Small intestine (tissue), 7 donors: ENCODE data around the gene CAMK4. TPM values are rescaled to one million over a fixed set of nuclear protein-coding genes. Genes with fewer than 3 reads are reported as not detected.
A peak's percentile ranks its signal among the peaks of the same experiment; 100 is the strongest.

Experiments
- DNase-seq, 2 donors: peaks; one replicate each; pipeline versions ENCODE4 v3.0.0 to v3.0.0-alpha.2; 2013
- FAIRE-seq: peaks from 2 replicates; lab custom pipeline; 2012; peaks lifted over from hg19 to GRCh38; lab: Jason Lieb, UNC
- H3K27ac ChIP-seq, 3 donors: one replicate each; pipeline ENCODE4 v1.5.1; 2013; ENCODE audit warnings: low read length in 2 of 3, mild to moderate bottlenecking in 2 of 3, control low read depth in 1 of 3, inconsistent platforms in 1 of 3, low read depth in 1 of 3, moderate library complexity in 1 of 3
- H3K27me3 ChIP-seq, 3 donors: one replicate each; pipeline ENCODE4 v1.6.1; 2013; ENCODE audit warnings: low read length in 3 of 3, inconsistent platforms in 1 of 3; ENCODE audit not compliant: control insufficient read depth in 3 of 3, insufficient read depth in 3 of 3
- H3K36me3 ChIP-seq, 3 donors: one replicate each; pipeline ENCODE4 v1.6.1; 2013; ENCODE audit warnings: low read length in 3 of 3, inconsistent platforms in 1 of 3, low read depth in 1 of 3, mild to moderate bottlenecking in 1 of 3, moderate library complexity in 1 of 3; ENCODE audit not compliant: control insufficient read depth in 3 of 3, insufficient read depth in 2 of 3
- H3K4me1 ChIP-seq, 3 donors: one replicate each; pipeline ENCODE4 v1.6.1; 2013; ENCODE audit warnings: low read length in 2 of 3, inconsistent platforms in 1 of 3, low read depth in 1 of 3, mild to moderate bottlenecking in 1 of 3, moderate library complexity in 1 of 3; ENCODE audit not compliant: control insufficient read depth in 3 of 3, insufficient read depth in 2 of 3
- H3K4me3 ChIP-seq, 3 donors: one replicate each; pipeline ENCODE4 v1.5.1; 2013; ENCODE audit warnings: low read length in 3 of 3, control low read depth in 1 of 3, inconsistent platforms in 1 of 3, low read depth in 1 of 3, mild to moderate bottlenecking in 1 of 3, moderate library complexity in 1 of 3
- H3K9me3 ChIP-seq, 2 donors: one replicate each; pipeline ENCODE4 v1.6.1; 2013; ENCODE audit warnings: low read depth in 1 of 2, low read length in 1 of 2; ENCODE audit not compliant: control insufficient read depth in 2 of 2, insufficient read depth in 1 of 2
- WGBS, 3 donors: extraction: QIAGEN DNeasy Blood & Tissue Kit; methylation state at CpG; one replicate each; pipeline ENCODE4 v1.1.7; 2013; 5-methylcytosine and 5-hydroxymethylcytosine counted together
- polyA plus RNA-seq, 4 donors: library from polyadenylated mRNA; stranded (reverse) in 3 of 4; unstranded in 1 of 4; fragments of 200-250 nt in 3 of 4; fragments of 120-200 nt in 1 of 4; gene quantifications; one replicate each; pipeline versions ENCODE4 v1.2.1 to v1.2.3, GENCODE V29; 2013
- donor health status: healthy with polysubstance abuse.
- donor health status: control.
- donor health status: control.
- donor health status: Bipolar disorder and iron deficiency.
- donor health status: healthy.

Gene CAMK4
- polyA plus RNA-seq, 4 donors, result 0.89 to 3.2 (median 2.2) TPM

- Histone ChIP-seq H3K4me3 (no peak overlapping the region), H3K4me1 (no peaks in the 10 kb centered on the region), H3K9me3 (no peaks in the 10 kb centered on the region), H3K27me3 (no peaks in the 10 kb centered on the region), H3K36me3 (no peaks in the 10 kb centered on the region), H3K27ac (no peak overlapping the region)
- WGBS, 3 donors, result 52 to 66% (median 56%) methylated on average over 1 of the region's 1 CpG
- DNase-seq (no peak), FAIRE-seq (peak; percentile 19)
Observed at GRCh38 chr5:111311666-111312065, 87.5 kb downstream of the CAMK4 start.

- H3K27me3 ChIP-seq, result no peaks in the 10 kb centered on the region
- H3K4me1 ChIP-seq, result no peaks in the 10 kb centered on the region
- H3K4me3 ChIP-seq, result no peak overlapping the region
- FAIRE-seq (no peak), DNase-seq (no peak)
- 64 to 79% (median 66%) methylated on average over 2 of the region's 2 CpGs for WGBS, 3 donors
- H3K9me3 ChIP-seq, result no peaks in the 10 kb centered on the region
- H3K27ac ChIP-seq, result no peak overlapping the region
- H3K36me3 ChIP-seq, result no peaks in the 10 kb centered on the region
Observed at GRCh38 chr5:111313017-111313724, 89.0 kb downstream of the CAMK4 start.

GRCh38 chr5:111320953-111321352 lies 96.8 kb downstream of the CAMK4 start:
- WGBS, 3 donors, result 4 to 16% (median 15%) methylated on average over 1 of the region's 1 CpG
- FAIRE-seq (no peak), DNase-seq (no peak)
- Histone ChIP-seq H3K4me3 (no peak overlapping the region), H3K36me3 (no peaks in the 10 kb centered on the region), H3K27ac (no peak overlapping the region), H3K9me3 (no peaks in the 10 kb centered on the region), H3K4me1 (no peaks in the 10 kb centered on the region), H3K27me3 (no peaks in the 10 kb centered on the region)

GRCh38 chr5:111321376-111321775 lies 97.2 kb downstream of the CAMK4 start:
- H3K4me3 ChIP-seq, result no peak overlapping the region
- no peaks in the 10 kb centered on the region for H3K27me3 ChIP-seq
- no peaks in the 10 kb centered on the region for H3K4me1 ChIP-seq
- no peaks in the 10 kb centered on the region for H3K9me3 ChIP-seq
- FAIRE-seq (no peak), DNase-seq (no peak)
- H3K27ac ChIP-seq, result no peak overlapping the region
- no peaks in the 10 kb centered on the region for H3K36me3 ChIP-seq

- Histone ChIP-seq H3K4me3 (no peak overlapping the region), H3K4me1 (no peaks in the 10 kb centered on the region), H3K36me3 (no peaks in the 10 kb centered on the region), H3K27me3 (no peaks in the 10 kb centered on the region), H3K9me3 (no peaks in the 10 kb centered on the region), H3K27ac (no peak overlapping the region)
- DNase-seq, result no peak
- 76 to 88% (median 79%) methylated on average over 4 of the region's 4 CpGs for WGBS, 3 donors
- no peak for FAIRE-seq
Observed at GRCh38 chr5:111326551-111326950, 102.4 kb downstream of the CAMK4 start.

GRCh38 chr5:111337133-111337532 lies 112.9 kb downstream of the CAMK4 start:
- no peaks in the 10 kb centered on the region for H3K27me3 ChIP-seq
- no peak overlapping the region for H3K27ac ChIP-seq
- H3K36me3 ChIP-seq, result no peaks in the 10 kb centered on the region
- no peaks in the 10 kb centered on the region for H3K4me1 ChIP-seq
- DNase-seq (no peak), FAIRE-seq (no peak)
- H3K9me3 ChIP-seq, result no peaks in the 10 kb centered on the region
- H3K4me3 ChIP-seq, result no peak overlapping the region
- WGBS, 3 donors, result 60 to 80% (median 66%) methylated on average over 1 of the region's 1 CpG

GRCh38 chr5:111337688-111338087 lies 113.5 kb downstream of the CAMK4 start:
- H3K27ac ChIP-seq, result no peak overlapping the region
- H3K4me3 ChIP-seq, result no peak overlapping the region
- DNase-seq (no peak), FAIRE-seq (no peak)
- H3K4me1 ChIP-seq, result no peaks in the 10 kb centered on the region
- H3K27me3 ChIP-seq, result no peaks in the 10 kb centered on the region
- no peaks in the 10 kb centered on the region for H3K36me3 ChIP-seq
- WGBS, 3 donors, result 16 to 31% (median 25%) methylated on average over 2 of the region's 2 CpGs
- no peaks in the 10 kb centered on the region for H3K9me3 ChIP-seq

GRCh38 chr5:111345731-111346130 lies 121.5 kb downstream of the CAMK4 start:
- Histone ChIP-seq H3K27ac (no peak overlapping the region), H3K4me3 (no peak overlapping the region), H3K4me1 (no peaks in the 10 kb centered on the region), H3K9me3 (no peaks in the 10 kb centered on the region), H3K27me3 (no peaks in the 10 kb centered on the region), H3K36me3 (no peaks in the 10 kb centered on the region)
- 62 to 80% (median 78%) methylated on average over 8 of the region's 8 CpGs for whole genome bisulfite sequencing, 3 donors
- DNase-seq, result no peak
- no peak for FAIRE-seq

GRCh38 chr5:111347021-111347420 lies 122.8 kb downstream of the CAMK4 start:
- Histone ChIP-seq H3K27ac (no peak overlapping the region), H3K36me3 (no peaks in the 10 kb centered on the region), H3K27me3 (no peaks in the 10 kb centered on the region), H3K9me3 (no peaks in the 10 kb centered on the region), H3K4me3 (no peak overlapping the region), H3K4me1 (no peaks in the 10 kb centered on the region)
- no peak for FAIRE-seq
- no peak for DNase-seq
